Retina (tissue), 1 donor: ENCODE results near the gene MPHOSPH6.
"Not testable (repeated sequence)": the region's sequence is repeated elsewhere in the genome, so short reads cannot be mapped to it uniquely, and the experiment has no call there.

Source experiments
- DNase-seq: peaks from one replicate; pipeline ENCODE4 v3.0.0-alpha.2; 2016

Gene MPHOSPH6

GRCh38 chr16:82167670-82168069, 2.4 kb downstream of the MPHOSPH6 start:
- DNase-seq, result no peak

GRCh38 chr16:82160226-82160625, 9.8 kb downstream of the MPHOSPH6 start:
- no peak for DNase-seq

GRCh38 chr16:82157836-82158235, 12.2 kb downstream of the MPHOSPH6 start:
- no peak for DNase-seq

GRCh38 chr16:82157534-82157812, 12.6 kb downstream of the MPHOSPH6 start:
- no peak for DNase-seq

GRCh38 chr16:82156761-82157533, 13.1 kb downstream of the MPHOSPH6 start:
- DNase-seq, result no peak

- no peak for DNase-seq
Measured at GRCh38 chr16:82152641-82153112, 17.3 kb downstream of the MPHOSPH6 start.

GRCh38 chr16:82152196-82152595, 17.8 kb downstream of the MPHOSPH6 start:
- no peak for DNase-seq

- DNase-seq, result no peak
Measured at GRCh38 chr16:82150549-82150948, 19.5 kb downstream of the MPHOSPH6 start.

GRCh38 chr16:82149536-82149935, 20.5 kb downstream of the MPHOSPH6 start:
- no peak for DNase-seq

GRCh38 chr16:82147546-82147945, 22.5 kb downstream of the MPHOSPH6 start:
- DNase-seq, result no peak

- no peak for DNase-seq
Measured at GRCh38 chr16:82146957-82147356, 23.1 kb downstream of the MPHOSPH6 start.

- no peak for DNase-seq
Measured at GRCh38 chr16:82146556-82146955, 23.5 kb downstream of the MPHOSPH6 start.

GRCh38 chr16:82139286-82139571, 30.8 kb downstream of the MPHOSPH6 start:
- not testable (repeated sequence) for DNase-seq

GRCh38 chr16:82138478-82139285, 31.3 kb downstream of the MPHOSPH6 start:
- DNase-seq, result no peak

GRCh38 chr16:82137822-82138167, 32.2 kb downstream of the MPHOSPH6 start:
- DNase-seq, result no peak

GRCh38 chr16:82136956-82137821, 32.8 kb downstream of the MPHOSPH6 start:
- DNase-seq, result no peak

- DNase-seq, result no peak
Measured at GRCh38 chr16:82135844-82136243, 34.2 kb downstream of the MPHOSPH6 start.

GRCh38 chr16:82134846-82135245, 35.2 kb downstream of the MPHOSPH6 start:
- DNase-seq, result peak; percentile 12

GRCh38 chr16:82133798-82134197, 36.2 kb downstream of the MPHOSPH6 start:
- no peak for DNase-seq

GRCh38 chr16:82129881-82130280, 40.1 kb downstream of the MPHOSPH6 start:
- DNase-seq, result no peak

- DNase-seq, result no peak
Measured at GRCh38 chr16:82124651-82125050, 45.4 kb downstream of the MPHOSPH6 start.

GRCh38 chr16:82119405-82119804, 50.6 kb downstream of the MPHOSPH6 start:
- no peak for DNase-seq

GRCh38 chr16:82118749-82119148, 51.3 kb downstream of the MPHOSPH6 start:
- DNase-seq, result no peak

- no peak for DNase-seq
Measured at GRCh38 chr16:82116535-82116934, 53.5 kb downstream of the MPHOSPH6 start.
